Measurements from ENCODE around the gene ACTN4.

Gene ACTN4

DNA sequence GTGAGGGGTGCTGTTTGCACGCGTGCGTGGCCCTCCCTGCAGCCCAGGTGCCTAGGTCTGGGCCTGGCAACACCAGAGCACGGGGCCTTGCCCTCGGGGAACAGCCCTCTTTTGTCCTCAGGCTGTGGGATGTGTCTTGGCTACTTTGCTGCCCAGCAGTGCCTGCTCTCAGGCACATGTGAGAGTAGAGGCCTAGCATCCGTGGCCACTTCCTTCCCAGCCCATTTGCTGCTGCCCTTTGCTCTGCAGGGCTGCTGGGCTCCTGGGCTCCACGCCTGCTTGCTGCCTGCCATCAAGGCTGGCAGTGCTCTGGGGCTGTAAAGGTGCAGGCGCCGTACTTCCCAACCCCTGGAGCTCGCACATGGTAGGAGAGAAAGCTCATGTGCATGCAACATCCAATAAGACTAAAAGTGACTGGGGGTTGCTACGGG is 50.2 kb downstream of the ACTN4 start:
- no peak for DNase-seq

DNA sequence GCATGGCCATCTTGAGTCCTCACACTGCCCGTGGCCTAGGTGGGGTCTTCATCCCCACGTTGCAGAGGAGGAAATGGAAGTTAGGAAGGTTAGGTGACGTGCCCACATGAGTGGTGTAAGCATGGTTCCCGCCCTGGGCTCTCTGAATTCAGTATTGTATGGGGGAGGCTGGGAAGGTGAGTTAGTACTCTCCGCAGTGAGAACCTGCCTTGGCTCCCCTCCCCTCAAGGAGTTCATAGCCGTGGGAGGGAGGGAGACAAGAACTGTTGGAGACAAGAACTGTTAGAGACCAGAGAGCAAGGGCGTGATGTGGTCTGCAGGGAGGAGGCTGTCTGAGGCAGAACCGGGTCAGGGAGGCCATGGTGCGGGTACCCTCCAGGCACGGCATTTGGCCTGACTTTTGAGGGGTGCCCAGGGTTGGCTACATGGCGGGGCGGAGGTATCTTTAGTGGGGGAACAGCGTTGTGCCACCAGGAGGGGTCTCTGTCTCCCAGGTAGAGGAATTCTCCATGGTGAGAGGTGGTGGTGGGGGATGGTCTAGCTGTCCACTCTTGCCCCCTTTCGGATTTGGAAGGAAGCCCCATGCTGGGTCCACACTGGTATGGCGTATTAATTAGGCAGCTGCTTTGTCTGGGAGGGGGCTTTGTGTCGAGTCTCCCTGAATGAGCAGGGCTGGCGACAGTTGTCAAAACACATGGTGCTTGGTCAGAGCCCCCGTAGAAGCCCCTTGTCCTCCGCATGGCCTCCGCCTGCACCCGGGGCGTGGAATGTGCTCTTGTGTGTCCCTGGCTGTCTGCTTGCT is 51.0 kb downstream of the ACTN4 start:
- DNase-seq, result no peak

DNA sequence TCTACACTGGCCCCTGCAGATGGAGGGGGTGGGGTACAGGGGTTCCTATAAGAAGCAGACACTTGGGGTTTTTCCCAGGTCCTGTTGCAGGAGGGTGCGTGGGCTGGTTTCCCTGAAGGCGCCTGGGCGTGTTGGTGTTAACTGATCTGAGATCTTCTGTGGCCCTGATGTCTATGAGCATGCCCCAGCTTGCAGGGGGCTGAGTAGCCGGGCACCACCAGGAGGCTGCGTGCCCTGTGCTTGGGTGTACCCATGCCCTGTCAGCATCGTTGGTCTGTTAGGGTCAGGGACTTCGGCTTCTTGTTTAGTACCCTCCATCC is 51.5 kb downstream of the ACTN4 start:
- DNase-seq, result no peak

DNA sequence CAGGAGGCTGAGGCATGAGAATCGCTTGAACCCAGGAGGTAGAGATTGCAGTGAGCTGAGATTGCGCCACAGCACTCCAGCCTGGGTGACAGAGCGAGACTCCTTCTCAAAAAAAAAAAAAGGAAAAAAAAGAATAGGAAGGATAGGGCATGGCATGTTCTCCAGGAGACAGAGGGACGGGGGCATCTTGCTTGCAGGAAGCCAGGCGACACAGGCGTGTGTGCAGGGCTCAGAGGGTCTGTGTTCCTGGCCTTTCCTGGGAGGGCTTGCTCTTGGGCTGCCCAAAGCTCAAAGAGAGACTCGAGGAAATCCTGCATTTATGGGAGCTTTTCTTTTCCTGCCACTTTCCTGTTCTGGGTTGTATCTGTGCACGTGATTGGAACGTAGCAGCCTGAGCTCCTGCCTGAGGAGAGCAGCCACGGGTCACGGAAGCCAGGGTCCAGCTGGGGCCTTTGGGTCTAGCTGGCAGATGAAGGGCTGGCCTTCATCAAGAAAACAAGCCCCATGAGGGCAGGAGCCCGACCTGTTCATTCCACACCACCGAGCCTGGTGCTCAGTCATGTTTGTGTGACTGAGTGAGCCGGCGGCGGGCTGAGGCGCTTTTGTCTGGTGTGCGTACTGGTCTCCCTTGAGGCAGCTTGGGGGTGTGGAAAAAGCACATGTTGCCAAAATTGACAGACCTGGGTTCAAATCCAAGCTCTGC is 52.3 kb downstream of the ACTN4 start:
- no peak for DNase-seq

DNA sequence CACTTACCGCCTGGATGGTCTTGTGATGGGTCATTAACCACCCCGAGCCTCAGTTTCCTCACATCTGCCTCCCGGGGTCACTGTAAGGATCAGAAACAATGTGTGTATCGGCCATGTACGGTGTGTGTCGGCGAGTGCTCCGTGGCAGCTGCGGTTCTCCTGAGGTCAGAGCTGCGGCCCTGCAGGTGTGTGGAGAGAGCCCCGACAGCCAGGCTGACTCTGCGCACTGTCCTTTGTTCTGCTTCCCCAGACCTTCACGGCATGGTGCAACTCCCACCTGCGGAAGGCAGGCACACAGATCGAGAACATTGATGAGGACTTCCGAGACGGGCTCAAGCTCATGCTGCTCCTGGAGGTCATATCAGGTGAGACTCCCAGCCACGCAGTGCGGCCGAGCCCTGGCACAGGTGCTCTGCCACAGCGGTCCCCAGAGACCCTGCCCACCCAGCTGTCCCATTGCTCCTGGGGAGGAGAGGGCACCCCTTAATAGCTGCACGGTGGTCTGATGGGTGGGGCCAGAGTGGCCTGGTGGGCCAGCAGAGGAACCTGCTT is 53.0 kb downstream of the ACTN4 start:
- no peak for DNase-seq

DNA sequence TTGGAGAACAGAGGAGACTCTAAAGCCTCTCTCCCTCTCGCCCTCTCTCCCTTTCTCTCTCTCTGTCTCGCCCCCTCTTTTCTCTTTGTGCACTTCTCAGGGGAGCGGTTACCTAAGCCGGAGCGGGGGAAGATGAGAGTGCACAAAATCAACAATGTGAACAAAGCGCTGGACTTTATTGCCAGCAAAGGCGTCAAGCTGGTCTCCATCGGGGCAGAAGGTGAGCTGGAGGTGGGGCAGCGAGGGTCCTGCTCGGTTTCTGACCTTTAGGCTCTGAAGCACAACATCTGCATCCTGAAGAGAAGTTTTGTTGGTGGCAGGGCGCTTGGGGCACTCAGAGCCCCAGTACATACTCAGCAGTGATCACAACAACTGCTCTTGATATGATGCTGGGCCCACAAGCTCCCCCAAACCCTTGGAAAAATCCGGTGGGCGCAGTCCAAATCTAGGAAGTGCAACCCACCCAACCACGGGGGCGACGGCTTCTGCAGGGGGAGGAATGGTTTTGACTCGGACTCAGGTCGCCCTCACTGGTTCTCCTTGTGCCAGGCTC is 53.5 kb downstream of the ACTN4 start:
- no peak for DNase-seq

DNA sequence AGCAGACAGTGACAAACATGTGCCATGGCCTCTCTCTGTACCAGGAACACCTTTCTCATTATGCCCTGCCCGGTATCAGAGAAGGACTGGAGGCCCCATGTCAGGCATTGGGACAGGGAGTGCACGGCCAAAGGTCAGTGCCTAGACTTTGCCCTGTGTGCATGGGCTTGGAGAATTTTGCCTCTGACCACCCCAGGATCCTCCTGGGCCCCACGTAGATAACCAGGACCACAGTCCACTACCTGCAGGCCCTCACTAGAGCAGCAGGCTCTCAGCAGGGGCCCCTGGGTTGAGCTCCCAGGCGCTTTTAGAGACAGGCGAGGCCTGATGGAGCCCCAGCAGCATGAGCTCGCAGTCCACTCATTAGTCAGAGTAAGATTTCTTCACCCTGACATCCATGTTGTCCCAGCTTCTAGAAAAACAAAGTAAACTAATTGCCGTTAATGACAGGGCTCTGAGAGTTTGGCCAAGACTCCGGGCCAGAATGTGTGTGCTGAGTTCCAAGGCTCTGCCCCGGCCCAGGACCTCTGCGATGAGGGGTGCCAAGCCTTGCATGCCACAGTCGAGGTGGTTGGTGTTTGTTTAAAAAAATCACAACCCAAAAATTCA is 54.1 kb downstream of the ACTN4 start:
- DNase-seq, result no peak

DNA sequence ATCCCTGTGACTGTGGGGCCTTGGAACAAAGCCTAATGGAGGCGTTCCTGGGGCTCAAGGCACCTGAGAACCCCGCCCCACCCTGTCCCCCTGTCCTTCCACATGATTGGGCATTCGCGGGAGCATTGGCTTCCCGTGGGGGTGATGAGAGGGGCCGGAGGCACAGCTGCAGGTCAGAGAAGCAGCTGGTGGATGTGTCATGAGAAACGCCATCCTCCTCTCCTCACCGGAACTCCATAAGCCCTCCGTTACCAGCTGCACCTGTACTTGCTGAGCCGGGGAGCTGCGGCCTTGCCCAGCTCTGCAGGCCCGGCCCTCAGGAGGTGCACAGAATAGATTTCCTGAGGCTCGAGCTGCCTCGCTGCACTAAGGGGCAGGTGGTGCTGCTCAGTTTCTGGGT is 54.8 kb downstream of the ACTN4 start:
- no peak for DNase-seq

DNA sequence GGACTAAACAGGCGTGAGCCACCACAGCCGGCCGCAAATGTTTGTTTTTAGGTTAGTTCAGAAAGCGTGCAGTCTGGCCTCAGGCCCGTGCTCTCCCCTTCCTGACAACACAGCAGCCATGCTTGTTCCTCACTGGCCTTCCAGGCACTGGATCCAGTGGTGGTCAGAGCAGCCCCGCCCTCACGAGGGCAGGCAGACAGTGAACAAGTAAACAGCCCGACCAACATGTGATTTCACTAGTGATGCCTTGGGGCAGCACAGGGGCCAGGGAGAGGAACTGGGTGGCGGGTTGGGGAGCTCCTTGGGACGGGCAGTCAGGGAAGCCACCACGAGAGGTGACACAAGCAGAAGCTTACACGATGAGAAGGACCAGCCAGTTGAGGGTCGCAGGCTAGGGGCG is 56.1 kb downstream of the ACTN4 start:
- DNase-seq, result no peak

DNA sequence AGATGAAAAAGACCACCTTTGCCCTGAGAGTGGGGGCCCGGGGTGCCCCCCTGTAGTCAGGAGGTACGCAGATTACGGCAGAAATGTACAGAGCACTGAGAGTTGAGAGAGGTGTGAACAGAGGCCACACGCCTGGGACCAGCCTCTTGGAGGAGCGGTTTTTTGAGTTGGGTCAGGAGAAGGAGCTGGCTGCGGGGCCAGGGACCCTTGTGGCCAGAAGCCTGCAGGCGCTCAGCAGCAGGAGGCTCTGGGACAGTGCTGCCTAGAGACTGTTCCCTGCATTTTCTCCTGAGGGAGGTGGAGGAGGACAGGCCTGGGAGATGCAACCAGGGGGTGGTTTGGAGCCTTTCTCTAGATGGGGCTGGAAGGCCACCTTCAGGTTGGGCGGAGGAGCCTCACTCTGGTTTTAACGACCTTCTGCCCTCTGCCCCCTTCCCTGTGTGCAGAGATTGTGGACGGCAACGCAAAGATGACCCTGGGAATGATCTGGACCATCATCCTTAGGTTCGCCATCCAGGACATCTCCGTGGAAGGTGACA is 57.1 kb downstream of the ACTN4 start:
- DNase-seq, result no peak

DNA sequence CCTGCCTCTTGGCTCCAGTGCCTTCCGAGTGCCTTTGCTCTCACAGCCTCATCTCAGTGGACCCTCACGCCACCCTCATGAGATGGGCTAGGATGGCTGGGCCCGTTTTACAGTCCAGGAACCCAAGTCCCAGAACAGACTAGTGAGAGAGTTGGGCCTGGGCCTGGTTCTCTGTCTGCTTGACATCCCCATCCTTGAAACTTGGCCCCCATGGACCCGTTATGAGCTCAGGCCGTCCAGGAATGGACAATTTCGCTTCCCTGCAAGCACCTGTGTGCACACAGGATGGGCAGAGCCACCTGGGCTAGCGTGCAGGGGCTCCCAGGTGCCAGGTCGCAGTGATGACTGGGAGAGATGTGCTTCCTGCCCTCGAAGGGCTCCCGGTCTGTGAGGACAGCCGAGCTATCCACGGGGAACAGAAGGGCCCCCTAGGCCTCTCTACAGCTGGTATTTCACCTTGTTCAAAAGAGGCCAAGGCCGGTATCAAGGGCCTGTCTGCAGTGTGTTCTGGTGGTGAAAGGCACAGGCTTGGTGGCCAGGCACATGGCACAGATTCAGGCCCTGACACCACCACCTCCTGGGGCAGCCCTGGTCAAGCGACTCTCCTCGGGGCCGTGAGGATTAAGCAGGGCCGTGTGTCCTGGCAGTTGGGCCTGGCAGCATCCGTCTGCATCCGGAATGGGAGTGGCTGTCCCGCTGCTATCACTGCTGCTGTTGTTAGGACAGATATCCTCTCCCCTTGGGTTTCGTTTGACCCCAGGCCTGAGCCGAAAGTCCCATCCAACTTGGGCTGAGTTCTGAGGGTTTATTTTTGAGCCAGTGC is 58.0 kb downstream of the ACTN4 start:
- no peak for DNase-seq

DNA sequence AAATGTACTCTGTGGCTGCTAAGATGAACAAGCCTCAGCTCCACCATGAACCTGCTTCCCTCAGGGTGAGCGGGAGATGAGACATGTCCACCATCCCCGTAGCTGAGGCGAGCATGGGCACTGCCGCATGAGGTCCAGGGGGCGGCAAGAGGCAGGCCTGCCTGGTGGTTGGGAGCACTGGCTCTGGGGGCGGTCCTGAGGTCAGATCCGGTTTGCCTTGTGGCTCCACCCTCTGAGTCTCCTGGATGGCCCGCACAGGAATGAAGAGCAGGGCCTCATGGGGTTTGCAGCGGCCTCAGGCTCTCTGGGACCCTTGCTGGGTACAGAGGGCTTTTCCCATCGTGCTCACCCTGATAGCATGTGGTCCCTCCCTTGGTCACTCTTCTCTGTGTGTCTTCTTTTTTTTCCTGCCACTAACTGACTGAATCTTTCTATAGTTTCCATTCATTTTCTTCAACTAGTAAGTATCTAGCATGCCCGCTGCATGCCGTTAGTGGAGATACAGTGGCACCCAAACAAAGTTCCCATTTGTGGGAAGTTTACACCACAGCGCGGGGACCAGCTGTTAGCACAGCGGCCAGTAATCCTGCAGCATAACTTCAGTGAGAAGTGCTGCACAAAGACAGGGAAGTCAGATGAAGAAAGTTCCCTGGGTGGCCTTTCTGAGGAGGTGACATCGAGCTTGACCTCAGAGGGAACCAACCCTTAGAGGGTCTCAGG is 59.5 kb downstream of the ACTN4 start:
- DNase-seq, result no peak

DNA sequence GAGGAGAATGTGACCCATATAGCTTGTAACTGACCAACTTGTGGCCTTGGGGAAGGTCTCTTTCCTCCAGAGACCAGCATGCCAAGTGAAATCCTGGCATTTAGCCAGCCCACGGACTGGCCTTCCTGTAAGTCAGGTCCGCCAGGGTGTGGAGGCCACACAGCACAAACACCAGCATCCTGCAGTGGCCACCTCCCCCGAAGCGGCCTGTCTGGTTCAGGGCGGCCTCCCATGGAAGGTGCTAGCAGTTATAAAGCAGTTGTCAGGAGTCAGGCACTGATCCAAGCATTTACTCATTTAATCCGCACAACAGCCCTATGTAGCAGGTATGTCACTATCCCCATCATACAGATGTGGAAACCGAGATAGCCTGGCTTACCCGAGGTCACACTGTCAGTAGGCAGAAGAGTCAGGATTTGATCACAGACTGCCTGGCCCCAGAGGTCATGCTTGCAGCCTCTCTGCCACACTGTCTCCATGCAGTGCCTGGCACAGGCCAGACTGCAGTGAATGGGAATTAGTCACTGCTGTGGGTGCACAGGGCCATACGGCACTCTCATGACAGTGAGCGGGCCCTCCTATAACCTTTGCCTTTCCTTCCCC is 60.2 kb downstream of the ACTN4 start:
- no peak for DNase-seq

DNA sequence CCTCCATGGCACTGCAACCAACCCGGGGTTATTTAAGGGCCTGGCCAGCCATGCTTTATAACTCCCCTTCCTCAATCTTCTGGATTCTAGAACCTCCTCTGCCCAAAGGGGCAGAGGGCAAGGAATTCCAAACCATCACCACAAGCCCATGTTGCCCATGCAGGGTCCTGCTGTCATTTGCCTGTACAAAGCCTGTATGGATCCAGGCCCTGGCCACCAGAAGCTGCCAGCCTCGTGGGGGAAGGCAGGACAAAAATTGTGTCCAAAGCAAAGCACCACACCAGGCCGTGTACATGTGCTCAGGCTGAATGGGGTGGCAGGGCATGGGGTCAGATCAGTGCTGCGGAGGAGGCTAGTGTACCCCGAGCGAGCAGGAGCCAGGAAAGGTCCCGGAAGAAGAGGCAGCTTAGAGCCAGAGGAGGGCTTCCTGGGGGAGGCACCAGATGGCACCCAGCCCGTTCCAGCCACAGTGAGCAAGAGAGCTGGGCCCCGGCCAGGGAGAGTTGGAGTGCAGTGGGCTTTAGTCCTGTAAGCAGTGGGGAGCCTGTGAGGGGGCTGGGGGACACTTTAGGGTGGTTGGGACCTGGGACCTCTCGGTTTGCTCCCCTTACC is 61.1 kb downstream of the ACTN4 start:
- DNase-seq, result no peak

DNA sequence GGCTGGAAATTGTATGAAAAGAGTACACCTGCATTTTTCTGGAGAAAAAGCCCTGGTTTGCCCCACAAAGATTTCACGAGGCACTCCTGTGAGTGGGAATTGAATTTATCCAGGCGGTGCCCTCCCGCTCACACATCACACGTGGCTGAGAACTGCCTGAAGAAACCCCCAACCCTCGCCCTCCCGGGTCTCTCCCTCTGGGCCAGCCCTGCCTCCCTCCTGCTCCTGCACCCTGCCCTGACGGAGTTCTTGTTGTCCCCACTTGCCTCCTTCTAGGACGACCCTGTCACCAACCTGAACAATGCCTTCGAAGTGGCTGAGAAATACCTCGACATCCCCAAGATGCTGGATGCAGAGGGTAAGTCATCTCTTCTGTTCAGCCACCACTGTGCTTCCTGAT is 61.7 kb downstream of the ACTN4 start:
- DNase-seq, result no peak

DNA sequence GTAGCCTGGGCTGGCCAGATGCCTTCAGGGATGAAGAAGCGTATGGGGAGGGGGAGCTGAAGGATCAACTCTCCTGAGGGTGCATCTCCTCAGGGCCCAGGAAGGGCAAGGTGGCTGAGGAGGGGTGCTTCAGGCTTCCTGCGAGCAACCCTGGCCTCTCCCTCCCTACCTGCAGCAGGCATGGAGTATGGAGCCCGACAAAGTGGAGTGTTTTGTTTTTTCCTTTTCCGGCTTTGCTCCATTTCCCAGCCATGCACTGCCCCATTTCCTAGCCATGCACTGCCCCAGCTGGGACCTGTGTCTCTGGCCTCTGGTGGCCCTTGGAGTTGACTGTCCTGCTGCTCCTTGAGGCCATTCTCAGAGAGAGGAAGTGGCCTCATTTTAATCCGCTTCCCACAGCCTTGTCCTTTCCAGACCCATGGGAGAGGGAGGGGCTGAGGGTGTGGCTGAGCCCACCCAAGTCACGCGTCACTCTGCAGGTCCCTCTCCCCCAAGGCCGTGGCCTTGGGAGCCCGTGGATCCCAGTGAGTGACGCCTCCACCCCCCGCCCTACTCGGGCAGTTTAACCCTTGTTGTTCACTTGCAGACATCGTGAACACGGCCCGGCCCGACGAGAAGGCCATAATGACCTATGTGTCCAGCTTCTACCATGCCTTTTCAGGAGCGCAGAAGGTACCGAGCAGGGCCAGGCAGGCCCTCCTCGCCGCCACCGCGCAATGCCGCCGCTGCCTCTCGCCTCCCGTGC is 62.4 kb downstream of the ACTN4 start:
- no peak for DNase-seq

DNA sequence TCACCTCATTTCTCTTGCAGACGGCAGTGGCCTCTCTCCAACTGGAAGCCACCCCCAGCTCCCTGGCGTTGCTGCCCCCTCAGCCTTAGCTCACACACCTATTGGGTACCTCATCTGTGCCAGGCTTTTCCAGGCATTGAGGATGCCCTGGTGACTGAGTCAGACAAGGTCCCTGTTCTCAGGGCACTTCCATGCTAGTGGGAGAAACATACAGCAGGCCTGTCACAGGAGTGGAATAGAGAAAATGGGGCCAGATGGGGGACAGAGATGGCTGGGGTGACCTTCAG is 62.9 kb downstream of the ACTN4 start:
- no peak for DNase-seq

DNA sequence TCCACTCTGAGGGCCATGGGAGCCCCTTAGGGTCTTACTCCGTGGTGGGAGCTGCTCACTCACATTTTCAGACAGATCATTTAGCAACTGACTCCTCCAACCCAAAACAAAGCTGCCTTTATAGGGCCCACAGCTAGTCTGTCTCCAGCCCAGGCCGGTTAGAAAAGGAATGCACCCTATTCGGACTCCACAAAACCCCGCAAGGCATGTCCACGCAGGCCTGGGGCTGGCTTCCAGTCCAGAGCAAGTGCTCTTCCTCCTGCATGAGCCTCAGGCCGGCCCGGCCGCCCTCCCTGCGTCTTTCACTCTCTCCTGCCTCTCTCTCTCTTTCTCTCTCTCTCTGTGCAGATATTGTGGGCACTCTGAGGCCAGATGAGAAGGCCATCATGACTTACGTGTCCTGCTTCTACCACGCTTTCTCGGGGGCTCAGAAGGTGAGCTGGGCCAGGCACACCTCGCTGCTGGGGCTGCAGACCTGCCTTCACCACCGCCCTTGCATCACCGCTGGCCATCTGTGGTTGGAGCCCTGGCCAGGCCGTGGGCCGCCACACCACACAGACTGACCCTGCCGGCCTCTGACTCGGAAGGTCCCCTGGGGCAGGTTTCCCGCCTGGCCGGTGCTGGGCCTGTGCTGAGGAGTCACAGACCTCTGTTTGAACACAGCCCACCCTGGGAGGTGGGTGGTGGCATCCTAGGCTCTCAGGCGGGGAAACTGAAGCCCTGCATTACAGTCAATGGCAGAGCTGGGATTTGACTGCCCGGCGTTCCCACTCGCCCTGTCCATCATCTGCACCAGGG is 63.7 kb downstream of the ACTN4 start:
- no peak for DNase-seq

DNA sequence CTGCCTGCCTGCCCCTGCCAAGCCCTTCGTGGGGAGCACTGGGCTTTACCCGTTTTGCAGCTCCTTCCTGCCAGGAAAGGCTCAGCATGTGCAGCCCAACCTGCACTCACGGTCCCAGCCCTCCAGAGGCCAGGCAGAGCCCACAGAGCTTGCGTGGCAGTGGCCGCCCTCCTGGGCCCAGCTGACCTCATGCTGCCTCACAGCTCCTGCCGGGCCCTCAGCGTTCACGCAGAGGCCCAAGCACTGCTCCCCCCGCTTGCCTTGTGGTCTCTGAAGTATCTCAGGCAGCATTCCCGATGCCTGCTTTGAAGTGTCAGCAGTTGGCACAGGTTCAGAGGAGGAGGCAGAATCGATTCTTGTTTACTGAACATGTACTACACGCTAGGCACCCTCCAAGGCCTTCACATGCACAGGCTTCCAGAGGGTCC is 64.3 kb downstream of the ACTN4 start:
- DNase-seq, result peak; percentile 90

Data from NCI-H2029 (cell line).